ENCODE results near the gene SERINC4. TPM values are rescaled to one million over a fixed set of nuclear protein-coding genes. Genes with fewer than 3 reads are reported as not detected.
A peak's percentile ranks its signal among the peaks of the same experiment; 100 is the strongest.
"Not testable (repeated sequence)": the region's sequence is repeated elsewhere in the genome, so short reads cannot be mapped to it uniquely, and the experiment has no call there.

SERINC4 gene
- total RNA-seq, 1 experiment from 2014 or later = 0.17 TPM

- Histone ChIP-seq H2BK20ac (ENCODE audit: low read depth, low read length, poor library complexity, severe bottlenecking) (no peak overlapping the region), H2BK5ac (ENCODE audit: insufficient read length, low read length) (no peak overlapping the region), H3K79me2 (ENCODE audit: insufficient read depth, low read length) (peaks cover 4% of the 10 kb centered on the region; the same call in 1 of the 2 replicates), H3T11ph (ENCODE audit: low read length) (no peak overlapping the region), H3K23me2 (ENCODE audit: insufficient read length, low read depth, low read length, poor library complexity, severe bottlenecking) (peaks cover 3% of the 10 kb centered on the region), H3K56ac (ENCODE audit: insufficient read length, low read depth, low read length) (no peak overlapping the region), H3K4me2 (ENCODE audit: insufficient read depth, insufficient read length, low read length) (no peak overlapping the region), H3K14ac (ENCODE audit: insufficient read depth, low read length) (no peak overlapping the region), H3K4ac (ENCODE audit: low read depth, low read length) (no peak overlapping the region), H3K9me3 (ENCODE audit: control insufficient read depth, low read depth, low read length) (no peaks in the 10 kb centered on the region), H2BK15ac (ENCODE audit: low read depth, low read length) (no peak overlapping the region), H2BK12ac (ENCODE audit: insufficient read length, low read depth, low read length) (no peak overlapping the region), H4K91ac (ENCODE audit: insufficient read length, low read depth, low read length) (no peak overlapping the region), H3K23ac (ENCODE audit: insufficient read length, low read depth, low read length) (no peak overlapping the region), H2AK5ac (ENCODE audit: insufficient read length, low read length) (no peak overlapping the region), H3K4me1 (ENCODE audit: insufficient read depth, low read length) (no peaks in the 10 kb centered on the region; the same call in 1 of the 2 replicates), H3K18ac (ENCODE audit: insufficient read length, low read depth, low read length) (no peak overlapping the region), H4K5ac (ENCODE audit: insufficient read length, low read depth, low read length) (no peak overlapping the region), H4K20me1 (ENCODE audit: control insufficient read depth, insufficient read depth, insufficient read length) (no peaks in the 10 kb centered on the region), H3K27ac (ENCODE audit: insufficient read length, low read depth, low read length) (no peak overlapping the region), H3K27me3 (ENCODE audit: insufficient read depth, low read length) (no peaks in the 10 kb centered on the region), H2BK120ac (ENCODE audit: low read depth, low read length, poor library complexity, severe bottlenecking) (no peak overlapping the region), H4K8ac (replicated peaks; ENCODE audit: insufficient read length, low read depth, low read length) (no peak overlapping the region), H2AFZ (ENCODE audit: low read length) (no peak overlapping the region), H3K79me1 (ENCODE audit: insufficient read depth, low read depth, low read length, poor library complexity, severe bottlenecking) (peaks cover 12% of the 10 kb centered on the region), H3K9ac (ENCODE audit: extremely low read depth, insufficient read length, low read length) (no peak overlapping the region)
- no peak for TF ChIP-seq CTCF (conservative IDR thresholded peaks at IDR 0.05)
- peaks cover 18 to 41% (median 36%) of the 10 kb centered on the region in 3 experiments for H3K36me3 Mint-ChIP-seq (ENCODE audit: insufficient read depth in 1 of 3, low read depth in 3 of 3)
- no CpG with 5 or more reads among the region's 3 CpGs for WGBS (ENCODE audit: extremely low coverage, insufficient read length, low lambda C conversion rate)
- no peak overlapping the region for H3K4me3 Mint-ChIP-seq
- H3K27me3 Mint-ChIP-seq (ENCODE audit: low read depth) = peaks cover 12% of the 10 kb centered on the region
- DNase-seq = no peak
- H3K27ac Mint-ChIP-seq = peak overlapping the region in 1 of 3 experiments; percentile 5; a peak in 1 of 7 replicates
- H3K4me1 Mint-ChIP-seq = 0 out of 4 replicates have a peak, but pooled peaks cover 0 to 6% of the 10 kb centered on the region in 2 experiments
- peaks cover 11 to 19% of the 10 kb centered on the region in 2 experiments for H3K9me3 Mint-ChIP-seq
Measured at GRCh38 chr15:43821505-43821904, 21.5 kb upstream of the SERINC4 start.

- not testable (repeated sequence) for DNase-seq; H3T11ph ChIP-seq (ENCODE audit: low read length); H3K9me3 ChIP-seq (ENCODE audit: control insufficient read depth, low read depth, low read length); H2BK20ac ChIP-seq (ENCODE audit: low read depth, low read length, poor library complexity, severe bottlenecking); H3K4me1 Mint-ChIP-seq; H4K91ac ChIP-seq (ENCODE audit: insufficient read length, low read depth, low read length); H2AFZ ChIP-seq (ENCODE audit: low read length); H3K27me3 Mint-ChIP-seq (ENCODE audit: low read depth); H3K9me3 Mint-ChIP-seq; H2BK15ac ChIP-seq (ENCODE audit: low read depth, low read length); H3K14ac ChIP-seq (ENCODE audit: insufficient read depth, low read length); H3K4me2 ChIP-seq (ENCODE audit: insufficient read depth, insufficient read length, low read length); H3K27me3 ChIP-seq (ENCODE audit: insufficient read depth, low read length); H3K9ac ChIP-seq (ENCODE audit: extremely low read depth, insufficient read length, low read length); H3K23ac ChIP-seq (ENCODE audit: insufficient read length, low read depth, low read length); H3K79me2 ChIP-seq (ENCODE audit: insufficient read depth, low read length); H2BK5ac ChIP-seq (ENCODE audit: insufficient read length, low read length); H3K4ac ChIP-seq (ENCODE audit: low read depth, low read length); H3K4me3 Mint-ChIP-seq; H2BK120ac ChIP-seq (ENCODE audit: low read depth, low read length, poor library complexity, severe bottlenecking); H4K20me1 ChIP-seq (ENCODE audit: control insufficient read depth, insufficient read depth, insufficient read length); H3K27ac ChIP-seq (ENCODE audit: insufficient read length, low read depth, low read length); H3K27ac Mint-ChIP-seq; H2BK12ac ChIP-seq (ENCODE audit: insufficient read length, low read depth, low read length); H3K4me1 ChIP-seq (ENCODE audit: insufficient read depth, low read length); H3K23me2 ChIP-seq (ENCODE audit: insufficient read length, low read depth, low read length, poor library complexity, severe bottlenecking); H4K8ac ChIP-seq (replicated peaks; ENCODE audit: insufficient read length, low read depth, low read length); H3K79me1 ChIP-seq (ENCODE audit: insufficient read depth, low read depth, low read length, poor library complexity, severe bottlenecking); H2AK5ac ChIP-seq (ENCODE audit: insufficient read length, low read length); H4K5ac ChIP-seq (ENCODE audit: insufficient read length, low read depth, low read length); H3K18ac ChIP-seq (ENCODE audit: insufficient read length, low read depth, low read length); H3K56ac ChIP-seq (ENCODE audit: insufficient read length, low read depth, low read length)
- WGBS (ENCODE audit: extremely low coverage, insufficient read length, low lambda C conversion rate) = no CpG with 5 or more reads among the region's 5 CpGs
- peaks cover 30 to 83% (median 62%) of the 10 kb centered on the region in 3 experiments; a peak in 6 of 7 replicates for H3K36me3 Mint-ChIP-seq (ENCODE audit: insufficient read depth in 1 of 3, low read depth in 3 of 3)
Measured at GRCh38 chr15:43815064-43815463, 15.0 kb upstream of the SERINC4 start.

Data from H9 (cell line).